Smooth muscle cell of the coronary artery (primary cell): ENCODE data around the gene CIDEC. TPM values are rescaled to one million over a fixed set of nuclear protein-coding genes. Genes with fewer than 3 reads are reported as not detected.

Experiments used
- total RNA-seq: library from RNA; depleted of rRNA; stranded (reverse); fragments of >200 nt; gene quantifications from 2 replicates; pipeline ENCODE4 v1.2.3, GENCODE V29; 2014; ENCODE audit warnings: low replicate concordance

CIDEC gene, protein sequence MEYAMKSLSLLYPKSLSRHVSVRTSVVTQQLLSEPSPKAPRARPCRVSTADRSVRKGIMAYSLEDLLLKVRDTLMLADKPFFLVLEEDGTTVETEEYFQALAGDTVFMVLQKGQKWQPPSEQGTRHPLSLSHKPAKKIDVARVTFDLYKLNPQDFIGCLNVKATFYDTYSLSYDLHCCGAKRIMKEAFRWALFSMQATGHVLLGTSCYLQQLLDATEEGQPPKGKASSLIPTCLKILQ
- not detected in 2 replicates for total RNA-seq

DNA sequence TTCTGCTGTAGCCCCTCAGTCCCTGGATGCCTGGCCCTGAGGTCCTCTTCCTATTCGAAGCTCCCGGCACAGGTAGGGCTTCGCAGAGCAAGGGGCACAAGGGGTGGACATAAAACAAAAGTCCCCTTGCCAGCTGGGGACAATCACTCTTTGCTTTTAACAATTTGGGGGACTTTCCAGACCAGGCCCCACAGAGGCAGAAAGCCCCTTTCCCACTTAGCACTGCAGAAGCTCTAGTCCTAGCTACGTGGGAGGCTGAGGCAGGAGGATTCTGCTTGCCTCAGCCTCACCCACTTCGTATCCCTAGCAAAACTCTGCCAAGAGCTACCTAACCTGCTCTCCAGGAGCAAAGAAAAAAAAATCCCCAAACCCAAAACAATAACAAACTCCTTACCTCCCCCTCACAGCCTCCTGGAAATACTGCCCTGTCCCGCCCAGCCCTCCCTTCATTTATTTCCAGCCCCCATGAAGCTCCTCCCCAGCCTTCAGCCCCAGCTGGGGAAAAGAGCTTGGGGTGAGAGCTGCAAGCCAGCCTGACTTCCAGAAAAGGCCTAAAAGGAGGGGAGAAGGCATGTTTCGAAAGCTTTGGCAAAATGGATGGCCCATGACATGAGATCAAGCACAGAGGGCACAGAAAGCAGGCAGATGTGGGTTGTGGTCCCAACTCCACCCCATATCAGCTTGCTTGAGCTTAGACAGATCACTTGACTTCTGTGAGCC lies at the start of gene CIDEC:
Gene CIDEC, minus strand, starts transcription at position 424 of the 720 bp plus-strand sequence. CDS start 1,767 bp downstream, outside the sequence.

DNA sequence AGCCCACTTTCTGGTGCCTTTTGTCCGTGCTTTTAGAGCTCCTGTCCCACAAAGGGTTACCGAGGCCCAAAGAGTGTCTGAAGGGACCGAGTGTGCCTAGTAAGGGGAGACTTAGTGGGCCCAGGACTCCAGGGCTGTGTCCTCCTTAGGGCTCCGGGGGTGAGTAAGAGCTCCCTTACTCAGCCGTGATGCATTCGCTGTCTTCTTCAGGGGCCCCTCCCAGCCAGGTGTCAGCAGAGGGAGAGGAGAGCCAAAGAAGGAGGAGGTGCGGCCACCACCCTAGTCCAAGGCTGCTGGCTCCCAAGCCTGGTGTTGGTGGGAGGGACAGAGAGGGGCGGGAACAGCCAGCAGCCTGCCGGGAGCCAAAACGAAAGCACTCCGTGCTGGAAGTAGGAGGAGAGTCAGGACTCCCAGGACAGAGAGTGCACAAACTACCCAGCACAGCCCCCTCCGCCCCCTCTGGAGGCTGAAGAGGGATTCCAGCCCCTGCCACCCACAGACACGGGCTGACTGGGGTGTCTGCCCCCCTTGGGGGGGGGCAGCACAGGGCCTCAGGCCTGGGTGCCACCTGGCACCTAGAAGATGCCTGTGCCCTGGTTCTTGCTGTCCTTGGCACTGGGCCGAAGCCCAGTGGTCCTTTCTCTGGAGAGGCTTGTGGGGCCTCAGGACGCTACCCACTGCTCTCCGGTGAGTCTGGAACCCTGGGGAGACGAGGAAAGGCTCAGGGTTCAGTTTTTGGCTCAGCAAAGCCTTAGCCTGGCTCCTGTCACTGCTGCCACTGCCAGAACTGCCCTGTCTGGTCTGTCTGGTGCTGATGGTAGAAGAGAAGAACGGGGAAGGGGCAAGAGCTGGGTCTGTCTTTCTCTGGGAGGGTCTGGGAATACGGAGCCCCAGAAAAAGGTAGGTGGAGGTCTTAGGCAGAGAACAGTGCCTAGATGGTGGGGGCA lies 37.0 kb upstream of the CIDEC start, which contains the start of gene IL17RC:
Gene IL17RC, plus strand, starts transcription at position 365 of the 947 bp plus-strand sequence. Its CDS starts 218 bp downstream, at position 583.

DNA sequence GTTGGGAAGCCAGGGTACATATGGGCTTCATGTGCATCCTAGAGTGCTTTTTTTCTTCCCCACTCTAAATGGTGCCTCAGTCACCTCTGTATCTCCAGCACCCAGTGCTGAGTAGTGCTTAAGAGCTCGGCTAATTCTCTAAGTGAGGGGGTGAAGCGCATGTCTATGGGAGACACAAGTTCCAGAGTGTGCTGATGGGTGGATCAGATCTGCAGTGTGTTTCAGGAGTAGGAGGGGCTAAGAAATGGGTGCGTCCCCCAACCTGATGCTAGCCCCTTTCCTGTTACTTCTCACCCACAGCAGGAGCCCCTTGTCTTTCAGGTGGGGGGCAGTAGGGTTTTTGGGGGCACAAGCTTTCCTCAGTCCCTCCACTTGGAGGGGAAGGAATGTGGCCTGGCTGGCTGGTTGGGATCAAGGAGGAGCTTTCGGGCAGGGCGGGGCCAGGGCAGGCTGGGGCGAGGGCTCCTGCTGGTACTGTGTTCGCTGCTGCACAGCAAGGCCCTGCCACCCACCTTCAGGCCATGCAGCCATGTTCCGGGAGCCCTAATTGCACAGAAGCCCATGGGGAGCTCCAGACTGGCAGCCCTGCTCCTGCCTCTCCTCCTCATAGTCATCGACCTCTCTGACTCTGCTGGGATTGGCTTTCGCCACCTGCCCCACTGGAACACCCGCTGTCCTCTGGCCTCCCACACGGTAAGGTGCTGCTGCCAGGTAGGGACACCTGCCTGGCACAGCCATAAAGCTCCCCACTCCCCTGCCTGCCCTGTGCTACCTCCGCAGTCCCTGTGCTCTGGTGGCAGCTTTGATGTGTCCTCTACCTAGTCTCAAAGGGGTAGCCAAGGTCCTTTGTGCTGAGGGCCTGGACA lies 22.6 kb upstream of the CIDEC start, which contains the start of gene IL17RE:
Gene IL17RE, plus strand, starts transcription at position 477 of the 866 bp plus-strand sequence. Its CDS starts 85 bp downstream, at position 562.

DNA sequence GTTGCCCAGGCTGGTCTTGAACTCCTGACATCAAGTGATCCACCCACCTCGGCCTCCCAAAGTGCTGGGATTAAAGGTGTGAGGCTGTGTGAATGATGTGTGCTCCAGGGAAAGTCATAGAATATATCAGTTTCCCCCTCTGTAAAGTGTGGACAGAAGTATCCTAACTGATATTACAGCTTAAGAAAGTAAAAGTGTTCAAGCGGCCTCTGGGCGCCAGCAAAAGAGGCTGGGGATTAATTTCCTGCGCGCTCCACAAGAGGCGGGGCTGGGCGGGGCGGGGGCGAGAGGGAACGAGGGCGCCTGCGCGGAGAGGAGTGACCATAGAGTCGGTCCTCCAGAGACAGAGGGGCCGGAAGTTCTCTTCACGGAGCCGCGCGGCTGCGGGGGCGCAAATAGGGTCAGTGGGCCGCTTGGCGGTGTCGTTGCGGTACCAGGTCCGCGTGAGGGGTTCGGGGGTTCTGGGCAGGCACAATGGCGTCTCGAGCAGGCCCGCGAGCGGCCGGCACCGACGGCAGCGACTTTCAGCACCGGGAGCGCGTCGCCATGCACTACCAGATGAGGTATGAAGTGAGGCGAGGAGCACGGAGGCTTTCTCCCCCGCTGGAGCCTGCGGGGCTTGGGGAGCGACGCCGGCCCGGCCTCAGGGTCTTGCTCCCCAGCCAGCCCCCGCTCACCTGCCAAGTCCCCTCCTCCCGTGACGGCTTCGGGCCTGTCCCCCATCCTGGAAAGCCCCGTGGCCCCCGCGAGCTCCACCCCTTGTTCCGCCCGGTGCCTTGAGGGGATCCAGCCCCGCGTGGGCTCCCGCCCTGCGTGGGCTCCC lies 10.4 kb upstream of the CIDEC start, which contains the start of gene JAGN1:
Gene JAGN1, plus strand, starts transcription at position 362 of the 823 bp plus-strand sequence. Its CDS starts 113 bp downstream, at position 475.

DNA sequence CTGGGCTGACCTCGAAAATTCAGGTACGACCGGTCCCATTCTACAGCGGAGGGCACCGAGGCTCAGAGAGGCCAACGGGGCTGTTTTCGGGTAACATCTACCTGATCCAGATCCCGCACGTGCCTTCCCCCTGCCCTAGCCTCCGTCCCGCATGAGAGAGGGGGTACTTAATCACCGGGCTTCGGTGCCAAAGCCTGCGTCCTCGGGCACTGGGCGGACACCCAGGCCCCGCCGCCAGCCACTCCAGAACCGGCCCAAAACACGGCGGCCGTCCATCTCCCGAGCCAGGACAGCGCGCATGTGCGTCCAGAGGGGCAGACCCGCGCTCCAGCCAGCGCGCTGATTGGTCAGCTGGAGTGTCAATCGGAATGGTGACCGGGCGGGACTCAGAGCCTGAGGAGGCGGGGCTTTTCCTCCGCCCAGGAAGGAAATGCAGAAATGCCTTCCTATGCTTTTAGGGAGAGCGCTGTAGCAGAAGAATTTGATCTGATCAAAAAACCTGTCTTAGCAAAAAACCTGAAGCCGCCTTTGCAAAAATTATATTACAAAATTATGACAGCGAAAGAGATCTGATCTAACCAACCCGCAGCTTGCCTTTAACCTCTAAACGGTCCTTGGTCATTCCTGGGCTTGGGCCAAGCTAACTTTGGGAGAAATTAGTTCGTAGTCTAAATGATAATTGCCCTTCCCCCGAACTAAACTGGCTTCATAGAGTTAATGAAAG lies 36.2 kb downstream of the CIDEC start, which contains the start of gene RPUSD3:
Gene RPUSD3, minus strand, starts transcription at position 294 of the 724 bp plus-strand sequence. Its CDS starts 18 bp downstream, at position 276.

Other genes starting within 250 kb of the CIDEC start
- gene MTMR14, start 230.7 kb downstream of the CIDEC start, total RNA-seq, result 26.6 and 29.0 TPM in 2 replicates
- gene CPNE9, start 176.4 kb downstream of the CIDEC start, total RNA-seq, result not detected in 2 replicates
- gene BRPF1, start 148.5 kb downstream of the CIDEC start, total RNA-seq, result 14.1 and 14.5 TPM in 2 replicates
- 15.6 and 19.8 TPM in 2 replicates for gene OGG1, start 130.3 kb downstream of the CIDEC start, total RNA-seq
- 36.4 and 41.7 TPM in 2 replicates for gene CAMK1, start 110.3 kb downstream of the CIDEC start, total RNA-seq
- gene TADA3, start 87.8 kb downstream of the CIDEC start, total RNA-seq, result 25.6 and 71.0 TPM in 2 replicates
- gene ARPC4, start 87.2 kb downstream of the CIDEC start, total RNA-seq, result 143 and 243 TPM in 2 replicates
- 8.5 and 23.3 TPM in 2 replicates for gene TTLL3, start 70.0 kb downstream of the CIDEC start, total RNA-seq
- 18.5 and 23.9 TPM in 2 replicates for gene RPUSD3, start 36.2 kb downstream of the CIDEC start, total RNA-seq
- gene JAGN1, start 10.4 kb upstream of the CIDEC start, total RNA-seq, result 18.8 and 31.5 TPM in 2 replicates
- gene IL17RE, start 22.6 kb upstream of the CIDEC start, total RNA-seq, result 0.23 and 0.98 TPM in 2 replicates
- 20.9 and 21.8 TPM in 2 replicates for gene IL17RC, start 36.8 kb upstream of the CIDEC start, total RNA-seq
- 21.6 and 37.4 TPM in 2 replicates for gene CRELD1, start 53.6 kb upstream of the CIDEC start, total RNA-seq
- 0.70 and 1.3 TPM in 2 replicates for gene PRRT3, start 72.2 kb upstream of the CIDEC start, total RNA-seq
- gene EMC3, start 106.6 kb upstream of the CIDEC start, total RNA-seq, result 41.7 and 103 TPM in 2 replicates
- gene FANCD2, start 146.2 kb upstream of the CIDEC start, total RNA-seq, result 1.5 and 9.2 TPM in 2 replicates
- gene FANCD2OS, start 228.0 kb upstream of the CIDEC start, total RNA-seq, result not detected in 2 replicates
- gene BRK1, start 235.4 kb upstream of the CIDEC start, total RNA-seq, result 125 and 135 TPM in 2 replicates